HepG2 (cell line): Measurements from ENCODE around the gene KCNQ1OT1. TPM values are rescaled to one million over a fixed set of nuclear protein-coding genes. Genes with fewer than 3 reads are reported as not detected.
A peak's percentile ranks its signal among the peaks of the same experiment; 100 is the strongest.

Experiments used
- ATAC-seq: fragments of 200-7000 bp; cut with Tn5 transposase; 3 replicates; pipeline ENCODE4 v1.9.1; 2020; ENCODE audit warnings: mild to moderate bottlenecking, moderate library complexity
- BruUV-seq: library from RNA; stranded (reverse); fragments of 400-500 nt; replicated peaks from 2 replicates; lab custom pipeline; 2021; lab: Mats Ljungman, UMichigan
- CTCF ChIA-PET: fragments of 300-600 bp; formaldehyde crosslinking; extraction: SDS; loops from one replicate; lab custom pipeline; 2021; ENCODE audit warnings: low total read pairs, inconsistent platforms, low intra/inter-chr PET ratio; lab: Yijun Ruan, JAX
- POLR2A ChIA-PET: fragments of 350-600 bp; sonication (Branson Sonifier 250); formaldehyde crosslinking; loops from one replicate; lab custom pipeline; 2020; ENCODE audit warnings: antibody characterized with exemption, inconsistent platforms; lab: Yijun Ruan, JAX
- DNase-seq: peaks from one replicate; pipeline ENCODE4 v3.0.0-alpha.2; 2015; ENCODE audit warnings: low spot score
- FAIRE-seq: peaks from 3 replicates; lab custom pipeline; 2011; peaks lifted over from hg19 to GRCh38; lab: Jason Lieb, UNC
- H2AFZ ChIP-seq: one replicate; pipeline ENCODE4 v1.6.1; 2011; ENCODE audit warnings: low read length, inconsistent platforms
- H3K27ac ChIP-seq: fragments of 300-600 bp; 3 replicates; pipeline ENCODE4 v1.8.0; 2011; ENCODE audit warnings: mixed run types, mild to moderate bottlenecking, mixed read lengths, low read length, inconsistent platforms; ENCODE audit not compliant: insufficient read depth; ENCODE audit errors: extremely low read length
- H3K27me3 ChIP-seq, 2 experiments: fragments of 200-600 bp in 1 of 2; 2 replicates in 1 of 2; 3 replicates in 1 of 2; pipeline versions ENCODE4 v1.6.0 to v1.8.0; 2011; ENCODE audit warnings: low read length in 2 of 2, mild to moderate bottlenecking in 2 of 2, moderate library complexity in 2 of 2, inconsistent platforms in 1 of 2; ENCODE audit not compliant: insufficient read depth in 2 of 2, control insufficient read depth in 1 of 2
- H3K36me3 ChIP-seq, 2 experiments: fragments of 200-600 bp in 1 of 2; replicated peaks in 1 of 2; 2 replicates in 1 of 2; 3 replicates in 1 of 2; pipeline versions ENCODE4 v1.5.1 to v1.8.0; 2011; ENCODE audit warnings: low read length in 2 of 2, inconsistent platforms in 1 of 2; ENCODE audit not compliant: insufficient read depth in 2 of 2, control insufficient read depth in 1 of 2
- H3K4me1 ChIP-seq: 2 replicates; pipeline ENCODE4 v1.5.1; 2012; ENCODE audit warnings: low read length, inconsistent platforms; ENCODE audit not compliant: insufficient read depth
- H3K4me2 ChIP-seq: 2 replicates; pipeline ENCODE4 v1.6.0; 2011; ENCODE audit warnings: low read depth, low read length, inconsistent platforms
- H3K4me3 ChIP-seq, 3 experiments: fragments of 200-600 bp in 1 of 3; sonication (generic), shearing (Covaris generic) in 1 of 3; replicated peaks in 1 of 3; 2 replicates each; pipeline ENCODE4 v1.5.1; 2011 to 2016; ENCODE audit warnings: low read length in 3 of 3, inconsistent platforms in 2 of 3, low read depth in 2 of 3, mild to moderate bottlenecking in 2 of 3, control low read depth in 1 of 3, mixed read lengths in 1 of 3; ENCODE audit not compliant: insufficient read depth in 1 of 3
- H3K79me2 ChIP-seq: one replicate; pipeline ENCODE4 v1.6.1; 2011; ENCODE audit warnings: low read length, inconsistent platforms; ENCODE audit not compliant: insufficient read depth
- H3K9ac ChIP-seq: 2 replicates; pipeline ENCODE4 v1.6.0; 2011; ENCODE audit warnings: mild to moderate bottlenecking, low read depth, low read length, inconsistent platforms; ENCODE audit not compliant: insufficient read depth
- H3K9me3 ChIP-seq: 2 replicates; pipeline ENCODE4 v1.5.1; 2012; ENCODE audit warnings: mild to moderate bottlenecking, low read length
- H4K20me1 ChIP-seq: 2 replicates; pipeline ENCODE4 v1.6.0; 2011; ENCODE audit warnings: inconsistent platforms, mild to moderate bottlenecking, low read length, moderate library complexity; ENCODE audit not compliant: insufficient read depth
- RAD51 ChIP-seq: fragments of 450-650 bp; IDR thresholded peaks from 2 replicates; pipeline ENCODE4 v1.6.1; 2016; ENCODE audit warnings: borderline replicate concordance
- TCF7L2 ChIP-seq: IDR thresholded peaks from 2 replicates; pipeline ENCODE4 v1.6.1; 2011; ENCODE audit warnings: mild to moderate bottlenecking, low read depth, low read length, moderate library complexity
- USF2 ChIP-seq, 2 experiments: sonication (generic) in 1 of 2; formaldehyde crosslinking in 1 of 2; IDR thresholded peaks; 2 replicates each; pipeline versions ENCODE4 v1.5.1 to v1.6.1; 2011 to 2020; ENCODE audit warnings: borderline replicate concordance in 1 of 2, low read depth in 1 of 2, low read length in 1 of 2, mild to moderate bottlenecking in 1 of 2, missing genetic modification reagents in 1 of 2, moderate library complexity in 1 of 2
- ZNF143 ChIP-seq: sonication (generic); formaldehyde crosslinking; IDR thresholded peaks from 2 replicates; pipeline ENCODE4 v1.4.0; 2020; ENCODE audit warnings: missing genetic modification reagents
- ZNF274 ChIP-seq: sonication (generic); formaldehyde crosslinking; IDR thresholded peaks from 2 replicates; pipeline ENCODE4 v1.5.1; 2020; ENCODE audit warnings: mild to moderate bottlenecking, missing genetic modification reagents
- ZNF646 ChIP-seq: sonication (generic); formaldehyde crosslinking; IDR thresholded peaks from 2 replicates; pipeline ENCODE4 v1.9.0; 2021; ENCODE audit warnings: mild to moderate bottlenecking, missing genetic modification reagents
- WGBS: methylation state at CpG from one replicate; pipeline ENCODE4 v1.1.6; 2017; ENCODE audit warnings: low lambda C conversion rate; 5-methylcytosine and 5-hydroxymethylcytosine counted together
- in situ Hi-C: cut with HindIII; loops from 2 replicates; pipeline ENCODE4 v1.10.0; 2017; ENCODE audit warnings: low pct_unique_long_range_greater_than_20kb; ENCODE audit not compliant: extremely low pct_ligation_motif_present
- intact Hi-C: fragments of 100-400 bp; cut with micrococcal nuclease; formaldehyde crosslinking; loops from one replicate; pipeline ENCODE4 v1.10.0; 2022; ENCODE audit not compliant: unreplicated experiment
- polyA plus RNA-seq, 8 experiments: library from polyadenylated mRNA; depleted of rRNA in 3 of 8; stranded (reverse) in 7 of 8; unstranded in 1 of 8; fragments of >200 nt; fragmentation: Illumina TruSeq in 4 of 8; extraction: Trizol in 4 of 8; gene quantifications; 2 replicates each; pipeline versions ENCODE4 v1.2.1 to v1.2.3, GENCODE V29; 2011 to 2016; ENCODE audit warnings: low read depth in 4 of 8, missing spikeins in 1 of 8, mixed read lengths in 1 of 8; ENCODE audit not compliant: insufficient read depth in 1 of 8
- total RNA-seq, 5 experiments: library from RNA; depleted of rRNA; stranded (reverse); fragments of >200 nt; fragmentation: Illumina TruSeq; extraction: Trizol; gene quantifications; 2 replicates each; pipeline ENCODE4 v1.2.3, GENCODE V29; 2016; ENCODE audit warnings: low read depth in 1 of 5

Gene KCNQ1OT1
- total and polyA plus RNA-seq, 2 of the 13 experiments (the other 11 are each of a cell fraction or from before 2014, with no cell fraction given): 1.3 to 18.9 TPM

DNA sequence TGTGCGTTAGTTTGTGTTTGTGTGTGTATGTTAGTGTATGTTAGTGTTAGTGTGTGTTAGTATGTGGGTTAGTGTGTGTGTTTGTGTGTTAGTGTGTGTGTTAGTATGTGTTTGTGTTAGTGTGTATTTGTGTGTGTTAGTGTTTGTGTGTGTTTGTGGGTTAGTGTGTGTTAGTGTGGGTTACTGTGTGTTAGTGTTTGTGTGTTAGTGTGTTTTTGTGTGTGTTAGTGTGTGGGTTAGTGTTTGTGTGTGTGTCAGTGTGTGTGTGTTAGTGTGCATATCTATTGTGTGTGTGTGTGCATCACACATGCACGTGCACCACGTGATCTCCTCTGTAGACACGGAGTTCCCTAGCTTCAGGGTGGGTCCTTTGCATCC is 115.4 kb downstream of the KCNQ1OT1 start:
- Histone ChIP-seq H4K20me1 (no peaks in the 10 kb centered on the region), H3K9ac (no peak overlapping the region), H3K36me3 (no peaks in the 10 kb centered on the region), H3K27ac (no peak overlapping the region), H3K4me2 (no peak overlapping the region), H3K27me3 (peaks cover 26 to 86% of the 10 kb centered on the region in 2 experiments), H3K79me2 (no peaks in the 10 kb centered on the region), H3K4me1 (no peaks in the 10 kb centered on the region), H3K4me3 (no peak overlapping the region), H3K9me3 (no peaks in the 10 kb centered on the region), H2AFZ (no peak overlapping the region)
- WGBS: 24% methylated on average over 4 of the region's 4 CpGs
- ChIA-PET CTCF (no interaction called here), POLR2A (no interaction called here)
- DNase-seq: no peak
- TF ChIP-seq ZNF143 (no peak), TCF7L2 (no peak), ZNF646 (CRISPR knock-in tag) (peak; percentile 68; the same call in 1 of the 2 replicates), RAD51 (peak; percentile 52; the same call in 1 of the 2 replicates), ZNF274 (CRISPR knock-in tag) (no peak), USF2 (IDR thresholded peaks at IDR 0.05; ENCODE audit: low read depth, low read length) (0 out of 2 replicates have a peak, but pooled peaks have one; percentile 6), USF2 (CRISPR knock-in tag; IDR thresholded peaks at IDR 0.05; ENCODE audit: borderline replicate concordance) (no peak)
- intact Hi-C loops (no loop called here), in situ Hi-C loops (no loop called here)
- FAIRE-seq: no peak
- no peak for ATAC-seq
- no TSS peak for BruUV-seq
